K562 (cell line): ENCODE data around the gene GNAQ. TPM values are rescaled to one million over a fixed set of nuclear protein-coding genes. Genes with fewer than 3 reads are reported as not detected.

Experiments
- ATAC-seq: fragments of 200-7000 bp; cut with Tn5 transposase; 3 replicates; pipeline ENCODE4 v1.9.1; 2020; ENCODE audit warnings: moderate library complexity
- BruUV-seq: library from RNA; stranded (reverse); fragments of 400-500 nt; replicated peaks from 2 replicates; lab custom pipeline; 2021; lab: Mats Ljungman, UMichigan
- CTCF ChIA-PET: fragments of 300-600 bp; formaldehyde crosslinking; extraction: SDS; loops from one replicate; lab custom pipeline; 2021; ENCODE audit warnings: low intra/inter-chr PET ratio; lab: Yijun Ruan, JAX
- POLR2A ChIA-PET: fragments of 300-600, 350-650 bp; sonication (Branson Sonifier 250); formaldehyde crosslinking; extraction: SDS; loops from one replicate; lab custom pipeline; 2021; ENCODE audit warnings: antibody characterized with exemption, inconsistent platforms; lab: Yijun Ruan, JAX
- DNase-seq, 4 experiments: peaks; one replicate each; pipeline versions ENCODE4 v3.0.0 to v3.0.0-alpha.2; 2011 to 2018; ENCODE audit warnings: low spot score in 3 of 4, mixed read lengths in 3 of 4; ENCODE audit errors: extremely low read depth in 1 of 4
- FAIRE-seq: peaks from 2 replicates; lab custom pipeline; 2011; peaks lifted over from hg19 to GRCh38; lab: Jason Lieb, UNC
- H2AFZ ChIP-seq: 2 replicates; pipeline ENCODE4 v1.6.0; 2011; ENCODE audit warnings: low read depth, low read length, control low read depth, inconsistent platforms
- H3K27ac ChIP-seq: fragments of 200-600 bp; 3 replicates; pipeline ENCODE4 v1.8.0; 2011; ENCODE audit warnings: low read depth, mild to moderate bottlenecking, control low read depth, inconsistent platforms, low read length, moderate library complexity, mixed read lengths; ENCODE audit errors: extremely low read depth
- H3K27me3 ChIP-seq, 2 experiments: fragments of 300-600 bp in 1 of 2; 2 replicates in 1 of 2; 3 replicates in 1 of 2; pipeline versions ENCODE4 v1.6.0 to v1.8.0; 2011; ENCODE audit warnings: inconsistent platforms in 2 of 2, low read length in 2 of 2, mild to moderate bottlenecking in 1 of 2, mixed read lengths in 1 of 2, moderate library complexity in 1 of 2; ENCODE audit not compliant: control insufficient read depth in 2 of 2, insufficient read depth in 2 of 2
- H3K36me3 ChIP-seq: fragments of 300-600 bp; 3 replicates; pipeline ENCODE4 v1.8.0; 2011; ENCODE audit warnings: mild to moderate bottlenecking, low read length, inconsistent platforms; ENCODE audit not compliant: control insufficient read depth, insufficient read depth
- H3K4me1 ChIP-seq, 2 experiments: fragments of 200-600 bp in 1 of 2; replicated peaks in 1 of 2; 2 replicates in 1 of 2; 3 replicates in 1 of 2; pipeline versions ENCODE4 v1.5.1 to v1.8.0; 2011; ENCODE audit warnings: inconsistent platforms in 2 of 2, low read length in 2 of 2, mild to moderate bottlenecking in 1 of 2, mixed read lengths in 1 of 2, moderate library complexity in 1 of 2; ENCODE audit not compliant: control insufficient read depth in 2 of 2, insufficient read depth in 2 of 2
- H3K4me2 ChIP-seq: 2 replicates; pipeline ENCODE4 v1.6.1; 2011; ENCODE audit warnings: low read length, control low read depth, inconsistent platforms, mixed read lengths; ENCODE audit not compliant: insufficient read depth
- H3K4me3 ChIP-seq: fragments of 200-600 bp; sonication (generic), shearing (Covaris generic); 2 replicates; pipeline ENCODE4 v1.5.1; 2016; ENCODE audit warnings: control low read depth, inconsistent platforms
- H3K79me2 ChIP-seq: fragments of 200-600 bp; 3 replicates; pipeline ENCODE4 v1.8.0; 2011; ENCODE audit warnings: low read length, inconsistent platforms; ENCODE audit not compliant: control insufficient read depth, insufficient read depth
- H3K9ac ChIP-seq, 2 experiments: 2 replicates each; pipeline versions ENCODE4 v1.6.0 to v1.6.1; 2011; ENCODE audit warnings: low read depth in 2 of 2, low read length in 2 of 2, control low read depth in 1 of 2, inconsistent platforms in 1 of 2, mild to moderate bottlenecking in 1 of 2, mixed read lengths in 1 of 2; ENCODE audit not compliant: insufficient read depth in 1 of 2
- H3K9me1 ChIP-seq: one replicate; pipeline ENCODE4 v1.6.0; 2011; ENCODE audit warnings: inconsistent platforms, mild to moderate bottlenecking, low read length, moderate library complexity; ENCODE audit not compliant: control insufficient read depth, insufficient read depth
- H3K9me3 ChIP-seq: replicated peaks from 2 replicates; pipeline ENCODE4 v1.5.1; 2011; ENCODE audit warnings: low read depth, low read length, inconsistent platforms; ENCODE audit not compliant: control insufficient read depth, insufficient read depth
- H4K20me1 ChIP-seq: replicated peaks from 2 replicates; pipeline ENCODE4 v1.6.1; 2011; ENCODE audit warnings: low read length, inconsistent platforms, mixed read lengths; ENCODE audit not compliant: control insufficient read depth, insufficient read depth
- BHLHE40 ChIP-seq: IDR thresholded peaks from 2 replicates; pipeline ENCODE4 v1.6.1; 2011; ENCODE audit warnings: low read length, improper control_type of control experiment
- GATAD2B ChIP-seq: fragments of 450-650 bp; IDR thresholded peaks from 2 replicates; pipeline ENCODE4 v1.6.1; 2017; ENCODE audit warnings: mild to moderate bottlenecking, borderline replicate concordance
- HMG20B ChIP-seq: fragments of 250-450 bp; sonication (Bioruptor Pico); IDR thresholded peaks from 2 replicates; pipeline ENCODE4 v1.5.0; 2021; ENCODE audit warnings: mild to moderate bottlenecking
- HOXB6 ChIP-seq: fragments of 250-450 bp; sonication (Bioruptor Pico); IDR thresholded peaks from 2 replicates; pipeline ENCODE4 v1.5.1; 2022; ENCODE audit warnings: mild to moderate bottlenecking, borderline replicate concordance
- JUND ChIP-seq, 2 experiments: IDR thresholded peaks; 2 replicates in 1 of 2; 3 replicates in 1 of 2; pipeline ENCODE4 v1.6.1; 2011; ENCODE audit warnings: borderline replicate concordance in 2 of 2, low read depth in 2 of 2, low read length in 2 of 2, improper control_type of control experiment in 1 of 2, missing biosample characterization in 1 of 2, missing genetic modification characterization in 1 of 2, missing genetic modification reagents in 1 of 2
- NONO ChIP-seq, 2 experiments: fragments of 200-400 bp in 1 of 2; fragments of 450-650 bp in 1 of 2; formaldehyde crosslinking in 1 of 2; IDR thresholded peaks; 2 replicates each; pipeline ENCODE4 v1.6.1; 2017; ENCODE audit warnings: low read depth in 2 of 2, mild to moderate bottlenecking in 2 of 2, moderate library complexity in 2 of 2, low read length in 1 of 2
- NR4A1 ChIP-seq, 2 experiments: fragments of 250-450 bp in 1 of 2; fragments of 450-650 bp in 1 of 2; sonication (Bioruptor Pico) in 1 of 2; IDR thresholded peaks; 2 replicates each; pipeline versions ENCODE4 v1.4.0 to v1.6.1; 2016 to 2020; ENCODE audit warnings: mild to moderate bottlenecking in 2 of 2, missing compliant biosample characterization in 1 of 2, missing genetic modification characterization in 1 of 2, moderate library complexity in 1 of 2
- PCBP2 ChIP-seq: fragments of 200-400 bp; formaldehyde crosslinking; IDR thresholded peaks from 2 replicates; pipeline ENCODE4 v1.6.1; 2018; ENCODE audit warnings: low read length, low read depth, mild to moderate bottlenecking, moderate library complexity; ENCODE audit not compliant: poor library complexity, severe bottlenecking
- PTTG1 ChIP-seq: fragments of 450-650 bp; IDR thresholded peaks from 2 replicates; pipeline ENCODE4 v1.6.1; 2016; ENCODE audit warnings: low read depth, mild to moderate bottlenecking, missing genetic modification characterization, missing compliant biosample characterization
- ZNF143 ChIP-seq: sonication (generic); formaldehyde crosslinking; IDR thresholded peaks from 2 replicates; pipeline ENCODE4 v1.9.0; 2022; ENCODE audit warnings: mild to moderate bottlenecking, missing genetic modification reagents
- ZNF408 ChIP-seq: fragments of 250-450 bp; sonication (Bioruptor Pico); IDR thresholded peaks from 2 replicates; pipeline ENCODE4 v1.4.0; 2020; ENCODE audit warnings: low read depth, mild to moderate bottlenecking, moderate library complexity
- ZNF766 ChIP-seq: fragments of 200-800 bp; sonication (Bioruptor generic); conservative IDR thresholded peaks from 2 replicates; pipeline ENCODE4 v1.6.1; 2016; ENCODE audit warnings: missing genetic modification characterization, missing compliant biosample characterization
- ZNF780A ChIP-seq: fragments of 250-450 bp; sonication (Bioruptor Pico); IDR thresholded peaks from 2 replicates; pipeline ENCODE4 v1.5.0; 2021; ENCODE audit warnings: mild to moderate bottlenecking
- WGBS: fragments of 100-300 bp; shearing (Covaris generic); methylation state at CpG from one replicate; pipeline ENCODE4 v1.1.6; 2016; ENCODE audit warnings: low coverage, mixed read lengths; ENCODE audit not compliant: insufficient coverage; ENCODE audit errors: missing lambda C conversion rate; 5-methylcytosine and 5-hydroxymethylcytosine counted together
- in situ Hi-C: fragments of 300-500 bp; cut with MboI; formaldehyde crosslinking; loops from 4 replicates; pipeline ENCODE4 v1.15.0; 2018; ENCODE audit warnings: inconsistent platforms, mixed read lengths
- intact Hi-C: fragments of 100-400 bp; cut with micrococcal nuclease; formaldehyde crosslinking; loops from 2 replicates; pipeline ENCODE4 v1.14.2; 2022
- polyA plus RNA-seq, 8 experiments: library from polyadenylated mRNA; depleted of rRNA in 4 of 8; stranded (reverse) in 5 of 8; unstranded in 3 of 8; fragments of >200 nt; fragmentation: Nextera tagmentation in 2 of 8; fragmentation: Illumina TruSeq in 1 of 8; extraction: Ambion mirVana in 2 of 8; extraction: Trizol in 1 of 8; gene quantifications; 2 replicates each; pipeline versions ENCODE4 v1.2.1 to v1.2.3, GENCODE V29; 2011 to 2014; ENCODE audit warnings: inconsistent platforms in 1 of 8, missing spikeins in 1 of 8
- total RNA-seq, 7 experiments: library from RNA; depleted of rRNA in 6 of 7; stranded (reverse); fragments of >200 nt in 6 of 7; fragmentation: Illumina TruSeq in 2 of 7; extraction: Trizol in 2 of 7; gene quantifications; 2 replicates each; pipeline versions ENCODE4 v1.2.1 to v1.2.3, GENCODE V29; 2011 to 2021; ENCODE audit warnings: low replicate concordance in 1 of 7
- TF ChIP-seq, protein P1 (sequence below): fragments of 450-650 bp; formaldehyde crosslinking; IDR thresholded peaks from 2 replicates; pipeline ENCODE4 v1.4.0; 2022; ENCODE audit warnings: missing genetic modification characterization
- TF ChIP-seq, protein P2 (sequence below): fragments of 250-450 bp; sonication (Bioruptor Pico); IDR thresholded peaks from 2 replicates; pipeline ENCODE4 v1.5.0; 2020; ENCODE audit warnings: mild to moderate bottlenecking
- TF ChIP-seq, protein P3 (sequence below): fragments of 250-450 bp; sonication (Bioruptor Pico); IDR thresholded peaks from 2 replicates; pipeline ENCODE4 v1.5.0; 2020; ENCODE audit warnings: mild to moderate bottlenecking, borderline replicate concordance

GNAQ gene
- total and polyA plus RNA-seq, 9 of the 15 experiments (the other 6 are each of a cell fraction or from before 2014, with no cell fraction given): 4.8 to 27.9 (median 17.5) TPM

DNA sequence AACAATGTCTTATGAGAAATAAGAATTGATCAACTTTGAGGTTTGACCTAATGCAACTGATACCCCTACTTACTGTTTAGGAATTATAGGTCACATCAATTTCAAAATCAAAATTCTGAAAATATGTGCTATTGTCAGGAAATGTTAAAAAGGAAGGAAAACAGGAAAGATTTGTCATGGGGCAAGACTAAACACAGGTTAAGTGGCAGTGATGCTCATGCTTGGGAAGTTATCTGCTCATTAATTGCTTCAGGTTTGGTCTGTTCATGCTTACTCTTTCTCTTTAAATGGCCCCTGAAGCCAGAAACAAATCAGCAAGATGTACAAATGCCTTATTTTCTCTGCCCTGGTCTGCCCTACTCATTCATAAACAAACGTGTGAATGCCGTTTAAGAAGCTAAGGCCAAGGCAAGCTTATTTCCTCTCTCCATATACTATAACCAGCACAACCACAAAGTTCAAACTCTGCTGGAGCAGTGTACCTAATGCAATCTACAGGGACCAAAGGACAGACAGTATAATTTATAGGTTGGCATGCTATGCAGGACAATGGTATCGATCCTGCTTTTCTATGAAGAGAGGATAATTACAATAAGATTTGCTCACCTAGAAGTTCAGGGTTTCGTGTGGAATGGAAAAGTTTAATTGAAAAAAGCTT, 177.2 kb downstream of the GNAQ start:
- Histone ChIP-seq H3K4me2 (no peak overlapping the region), H3K4me3 (no peak overlapping the region), H3K27me3 (no peaks in the 10 kb centered on the region), H3K79me2 (peaks cover 2% of the 10 kb centered on the region; the same call in 2 of the 3 replicates), H3K36me3 (no peaks in the 10 kb centered on the region; the same call in 2 of the 3 replicates), H3K9ac (no peak overlapping the region), H3K4me1 (no peaks in the 10 kb centered on the region), H3K9me3 (no peaks in the 10 kb centered on the region)
- WGBS: 82% methylated on average over 4 of the region's 4 CpGs
- intact Hi-C loops (no loop called here), in situ Hi-C loops (no loop called here)
- ChIA-PET POLR2A (no interaction called here), CTCF (no interaction called here)
- no peak for ATAC-seq
- DNase-seq: no peak
- FAIRE-seq: no peak
- TF ChIP-seq, protein P1, sequence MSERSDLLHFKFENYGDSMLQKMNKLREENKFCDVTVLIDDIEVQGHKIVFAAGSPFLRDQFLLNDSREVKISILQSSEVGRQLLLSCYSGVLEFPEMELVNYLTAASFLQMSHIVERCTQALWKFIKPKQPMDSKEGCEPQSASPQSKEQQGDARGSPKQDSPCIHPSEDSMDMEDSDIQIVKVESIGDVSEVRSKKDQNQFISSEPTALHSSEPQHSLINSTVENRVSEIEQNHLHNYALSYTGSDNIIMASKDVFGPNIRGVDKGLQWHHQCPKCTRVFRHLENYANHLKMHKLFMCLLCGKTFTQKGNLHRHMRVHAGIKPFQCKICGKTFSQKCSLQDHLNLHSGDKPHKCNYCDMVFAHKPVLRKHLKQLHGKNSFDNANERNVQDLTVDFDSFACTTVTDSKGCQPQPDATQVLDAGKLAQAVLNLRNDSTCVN (CRISPR knock-in tag): no peak
- TF ChIP-seq ZNF408 (CRISPR knock-in tag): no peak
- TF ChIP-seq HMG20B: no peak
- TF ChIP-seq NONO (IDR thresholded peaks at IDR 0.05; ENCODE audit: low read depth in 2 of 2, low read length in 1 of 2): no peak
- TF ChIP-seq GATAD2B: no peak
- no peak for TF ChIP-seq ZNF143 (CRISPR knock-in tag)
- no peak for TF ChIP-seq ZNF780A (CRISPR knock-in tag)
- TF ChIP-seq, protein P2, sequence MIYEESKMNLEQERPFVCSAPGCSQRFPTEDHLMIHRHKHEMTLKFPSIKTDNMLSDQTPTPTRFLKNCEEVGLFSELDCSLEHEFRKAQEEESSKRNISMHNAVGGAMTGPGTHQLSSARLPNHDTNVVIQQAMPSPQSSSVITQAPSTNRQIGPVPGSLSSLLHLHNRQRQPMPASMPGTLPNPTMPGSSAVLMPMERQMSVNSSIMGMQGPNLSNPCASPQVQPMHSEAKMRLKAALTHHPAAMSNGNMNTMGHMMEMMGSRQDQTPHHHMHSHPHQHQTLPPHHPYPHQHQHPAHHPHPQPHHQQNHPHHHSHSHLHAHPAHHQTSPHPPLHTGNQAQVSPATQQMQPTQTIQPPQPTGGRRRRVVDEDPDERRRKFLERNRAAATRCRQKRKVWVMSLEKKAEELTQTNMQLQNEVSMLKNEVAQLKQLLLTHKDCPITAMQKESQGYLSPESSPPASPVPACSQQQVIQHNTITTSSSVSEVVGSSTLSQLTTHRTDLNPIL (CRISPR knock-in tag): no peak
- no peak for TF ChIP-seq NR4A1 (CRISPR knock-in tag; IDR thresholded peaks at IDR 0.05)
- TF ChIP-seq NR4A1 (tag; IDR thresholded peaks at IDR 0.05): no peak
- no peak for TF ChIP-seq PTTG1 (tag)
- TF ChIP-seq, protein P3, sequence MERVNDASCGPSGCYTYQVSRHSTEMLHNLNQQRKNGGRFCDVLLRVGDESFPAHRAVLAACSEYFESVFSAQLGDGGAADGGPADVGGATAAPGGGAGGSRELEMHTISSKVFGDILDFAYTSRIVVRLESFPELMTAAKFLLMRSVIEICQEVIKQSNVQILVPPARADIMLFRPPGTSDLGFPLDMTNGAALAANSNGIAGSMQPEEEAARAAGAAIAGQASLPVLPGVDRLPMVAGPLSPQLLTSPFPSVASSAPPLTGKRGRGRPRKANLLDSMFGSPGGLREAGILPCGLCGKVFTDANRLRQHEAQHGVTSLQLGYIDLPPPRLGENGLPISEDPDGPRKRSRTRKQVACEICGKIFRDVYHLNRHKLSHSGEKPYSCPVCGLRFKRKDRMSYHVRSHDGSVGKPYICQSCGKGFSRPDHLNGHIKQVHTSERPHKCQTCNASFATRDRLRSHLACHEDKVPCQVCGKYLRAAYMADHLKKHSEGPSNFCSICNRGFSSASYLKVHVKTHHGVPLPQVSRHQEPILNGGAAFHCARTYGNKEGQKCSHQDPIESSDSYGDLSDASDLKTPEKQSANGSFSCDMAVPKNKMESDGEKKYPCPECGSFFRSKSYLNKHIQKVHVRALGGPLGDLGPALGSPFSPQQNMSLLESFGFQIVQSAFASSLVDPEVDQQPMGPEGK (CRISPR knock-in tag): no peak
- TF ChIP-seq PCBP2: no peak
- no peak for TF ChIP-seq HOXB6 (CRISPR knock-in tag)
- no peak for TF ChIP-seq BHLHE40
- TF ChIP-seq ZNF766 (CRISPR knock-in tag): no peak
- no peak for TF ChIP-seq JUND (IDR thresholded peaks at IDR 0.05; ENCODE audit: borderline replicate concordance, low read depth, low read length)
- TF ChIP-seq JUND (tag; IDR thresholded peaks at IDR 0.05; ENCODE audit: borderline replicate concordance, low read depth, low read length): no peak
- TF ChIP-seq, all 486 proteins: peak for 0
- no peak overlapping the region for H3K27ac ChIP-seq
- no peak overlapping the region for H2AFZ ChIP-seq
- H4K20me1 ChIP-seq: no peaks in the 10 kb centered on the region
- BruUV-seq: no TSS peak
- no peaks in the 10 kb centered on the region for H3K9me1 ChIP-seq
